CD14-positive monocyte (primary cell): ENCODE results near the gene CADM2. TPM values are rescaled to one million over a fixed set of nuclear protein-coding genes. Genes with fewer than 3 reads are reported as not detected.

Experiments
- DNase-seq, 3 donors: peaks; one replicate each; pipeline ENCODE4 v3.0.0-alpha.2; 2011 to 2022
- H2AFZ ChIP-seq: 2 replicates; pipeline ENCODE4 v1.6.0; 2012; ENCODE audit warnings: mild to moderate bottlenecking, low read depth, low read length, inconsistent platforms; ENCODE audit not compliant: insufficient read depth, poor library complexity, severe bottlenecking
- H3K27ac ChIP-seq, 2 donors: 1 replicate in 1 of 2; 2 replicates in 1 of 2; pipeline ENCODE4 v1.5.1; 2012 to 2013; ENCODE audit warnings: low read length in 2 of 2, control low read depth in 1 of 2, inconsistent platforms in 1 of 2, low read depth in 1 of 2, mild to moderate bottlenecking in 1 of 2
- H3K27me3 ChIP-seq, 2 donors: one replicate each; pipeline versions ENCODE4 v1.6.0 to v1.6.1; 2011 to 2013; ENCODE audit warnings: low read length in 2 of 2; ENCODE audit not compliant: control insufficient read depth in 2 of 2, insufficient read depth in 2 of 2
- H3K36me3 ChIP-seq, 2 donors: replicated peaks in 1 of 2; 1 replicate in 1 of 2; 2 replicates in 1 of 2; pipeline versions ENCODE4 v1.5.1 to v1.6.1; 2012 to 2013; ENCODE audit warnings: low read length in 2 of 2, control low read depth in 1 of 2, inconsistent platforms in 1 of 2, mild to moderate bottlenecking in 1 of 2; ENCODE audit not compliant: insufficient read depth in 2 of 2, control insufficient read depth in 1 of 2
- H3K4me1 ChIP-seq, 2 donors: 1 replicate in 1 of 2; 2 replicates in 1 of 2; pipeline versions ENCODE4 v1.5.1 to v1.6.1; 2012 to 2013; ENCODE audit warnings: low read length in 2 of 2, control low read depth in 1 of 2, inconsistent platforms in 1 of 2, mild to moderate bottlenecking in 1 of 2, moderate library complexity in 1 of 2; ENCODE audit not compliant: insufficient read depth in 2 of 2, control insufficient read depth in 1 of 2
- H3K4me2 ChIP-seq: replicated peaks from 2 replicates; pipeline ENCODE3; 2012; ENCODE audit warnings: low read length, moderate library complexity, mild to moderate bottlenecking; ENCODE audit not compliant: poor library complexity, severe bottlenecking; ENCODE audit errors: extremely low read depth
- H3K4me3 ChIP-seq, 3 experiments: fragments of 200-600 bp in 1 of 3; sonication (generic) in 1 of 3; replicated peaks in 1 of 3; 1 replicate in 2 of 3; 2 replicates in 1 of 3; pipeline ENCODE4 v1.5.1; 2011 to 2013; ENCODE audit warnings: low read length in 3 of 3, mild to moderate bottlenecking in 3 of 3, control low read depth in 2 of 3, low read depth in 2 of 3, inconsistent platforms in 1 of 3, moderate library complexity in 1 of 3
- H3K79me2 ChIP-seq: 2 replicates; pipeline ENCODE4 v1.6.0; 2012; ENCODE audit warnings: mild to moderate bottlenecking, control low read depth, inconsistent platforms, low read length, moderate library complexity; ENCODE audit not compliant: insufficient read depth
- H3K9ac ChIP-seq: 2 replicates; pipeline ENCODE4 v1.6.0; 2017; ENCODE audit warnings: low read length, mild to moderate bottlenecking; ENCODE audit not compliant: insufficient read depth, poor library complexity, severe bottlenecking
- H3K9me3 ChIP-seq, 2 donors: replicated peaks in 1 of 2; 1 replicate in 1 of 2; 2 replicates in 1 of 2; pipeline versions ENCODE4 v1.5.1 to v1.6.1; 2012 to 2013; ENCODE audit warnings: low read length in 2 of 2, control low read depth in 1 of 2; ENCODE audit not compliant: control insufficient read depth in 1 of 2, insufficient read depth in 1 of 2
- H4K20me1 ChIP-seq: 2 replicates; pipeline ENCODE4 v1.6.0; 2012; ENCODE audit warnings: mild to moderate bottlenecking, low read length, control low read depth, moderate library complexity; ENCODE audit not compliant: insufficient read depth
- H3K27ac Mint-ChIP-seq, 7 donors: one replicate each; pipeline ENCODE4 v1.8.0; 2020; ENCODE audit warnings: mild to moderate bottlenecking in 7 of 7, mixed read lengths in 7 of 7, moderate library complexity in 6 of 7, inconsistent platforms in 2 of 7
- H3K27me3 Mint-ChIP-seq, 3 donors: one replicate each; pipeline ENCODE4 v1.8.0; 2021 to 2022; ENCODE audit warnings: low read depth in 3 of 3, mild to moderate bottlenecking in 3 of 3, mixed read lengths in 3 of 3, moderate library complexity in 3 of 3, inconsistent platforms in 1 of 3
- H3K36me3 Mint-ChIP-seq, 2 donors: one replicate each; pipeline ENCODE4 v1.8.0; 2020; ENCODE audit warnings: mixed read lengths in 2 of 2, inconsistent platforms in 1 of 2, mild to moderate bottlenecking in 1 of 2
- H3K4me1 Mint-ChIP-seq: one replicate; pipeline ENCODE4 v1.8.0; 2020; ENCODE audit warnings: mild to moderate bottlenecking, mixed read lengths
- H3K4me3 Mint-ChIP-seq, 2 donors: one replicate each; pipeline ENCODE4 v1.8.0; 2020; ENCODE audit warnings: mild to moderate bottlenecking in 2 of 2, mixed read lengths in 2 of 2, moderate library complexity in 1 of 2
- H3K9me3 Mint-ChIP-seq, 7 donors: one replicate each; pipeline ENCODE4 v1.8.0; 2020 to 2022; ENCODE audit warnings: mixed read lengths in 7 of 7, mild to moderate bottlenecking in 6 of 7, moderate library complexity in 6 of 7, inconsistent platforms in 2 of 7
- WGBS: methylation state at CpG from one replicate; pipeline ENCODE4 v1.1.5; 2013; ENCODE audit warnings: missing lambda C conversion rate; ENCODE audit not compliant: insufficient coverage; 5-methylcytosine and 5-hydroxymethylcytosine counted together
- intact Hi-C, 2 donors: fragments of 100-400 bp; cut with micrococcal nuclease; formaldehyde crosslinking; loops; one replicate each; pipeline versions ENCODE4 v1.15.0 to v1.15.1; 2023
- polyA plus RNA-seq, 3 donors: library from polyadenylated mRNA; depleted of rRNA in 1 of 3; unstranded in 2 of 3; stranded (reverse) in 1 of 3; fragments of 300-500 nt in 2 of 3; fragments of >200 nt in 1 of 3; fragmentation: Illumina TruSeq in 2 of 3; gene quantifications; 1 replicate in 2 of 3; 2 replicates in 1 of 3; pipeline ENCODE4 v1.2.3, GENCODE V29; 2012 to 2021
- TF ChIP-seq, protein P1 (sequence below): fragments of 200-600 bp; IDR thresholded peaks from one replicate; pipeline ENCODE4 v1.8.0; 2022; ENCODE audit warnings: antibody characterized with exemption, mild to moderate bottlenecking

The CADM2 gene
- polyA plus RNA-seq, 3 donors: not detected

- Histone ChIP-seq H4K20me1 (no peaks in the 10 kb centered on the region), H3K4me2 (no peak overlapping the region), H2AFZ (no peak overlapping the region), H3K27ac (no peak overlapping the region), H3K79me2 (no peaks in the 10 kb centered on the region), H3K36me3 (no peaks in the 10 kb centered on the region), H3K27me3 (no peaks in the 10 kb centered on the region), H3K4me1 (no peaks in the 10 kb centered on the region), H3K9ac (no peak overlapping the region), H3K9me3 (peaks cover 0 to 6% of the 10 kb centered on the region in 2 donors), H3K4me3 (no peak overlapping the region)
- H3K27ac Mint-ChIP-seq: no peak overlapping the region
- H3K4me3 Mint-ChIP-seq: no peak overlapping the region
- TF ChIP-seq, protein P1, sequence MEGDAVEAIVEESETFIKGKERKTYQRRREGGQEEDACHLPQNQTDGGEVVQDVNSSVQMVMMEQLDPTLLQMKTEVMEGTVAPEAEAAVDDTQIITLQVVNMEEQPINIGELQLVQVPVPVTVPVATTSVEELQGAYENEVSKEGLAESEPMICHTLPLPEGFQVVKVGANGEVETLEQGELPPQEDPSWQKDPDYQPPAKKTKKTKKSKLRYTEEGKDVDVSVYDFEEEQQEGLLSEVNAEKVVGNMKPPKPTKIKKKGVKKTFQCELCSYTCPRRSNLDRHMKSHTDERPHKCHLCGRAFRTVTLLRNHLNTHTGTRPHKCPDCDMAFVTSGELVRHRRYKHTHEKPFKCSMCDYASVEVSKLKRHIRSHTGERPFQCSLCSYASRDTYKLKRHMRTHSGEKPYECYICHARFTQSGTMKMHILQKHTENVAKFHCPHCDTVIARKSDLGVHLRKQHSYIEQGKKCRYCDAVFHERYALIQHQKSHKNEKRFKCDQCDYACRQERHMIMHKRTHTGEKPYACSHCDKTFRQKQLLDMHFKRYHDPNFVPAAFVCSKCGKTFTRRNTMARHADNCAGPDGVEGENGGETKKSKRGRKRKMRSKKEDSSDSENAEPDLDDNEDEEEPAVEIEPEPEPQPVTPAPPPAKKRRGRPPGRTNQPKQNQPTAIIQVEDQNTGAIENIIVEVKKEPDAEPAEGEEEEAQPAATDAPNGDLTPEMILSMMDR: no peak
- intact Hi-C loops: no loop called here
- no peaks in the 10 kb centered on the region for H3K27me3 Mint-ChIP-seq
- no CpG with 5 or more reads among the region's 6 CpGs for WGBS
- DNase-seq: no peak
- H3K4me1 Mint-ChIP-seq: no peaks in the 10 kb centered on the region
- H3K9me3 Mint-ChIP-seq: peaks cover 2 to 13% (median 5%) of the 10 kb centered on the region in 7 donors
- no peaks in the 10 kb centered on the region for H3K36me3 Mint-ChIP-seq
These were observed 1087.8 kb downstream of the CADM2 start for GRCh38 chr3:86046436-86047136.

GRCh38 chr3:86047161-86047560 lies 1088.4 kb downstream of the CADM2 start:
- Histone ChIP-seq H4K20me1 (no peaks in the 10 kb centered on the region), H3K4me2 (no peak overlapping the region), H3K27ac (no peak overlapping the region), H3K4me1 (no peaks in the 10 kb centered on the region), H3K9me3 (peaks cover 0 to 6% of the 10 kb centered on the region in 2 donors), H3K79me2 (no peaks in the 10 kb centered on the region), H2AFZ (no peak overlapping the region), H3K27me3 (no peaks in the 10 kb centered on the region), H3K4me3 (no peak overlapping the region), H3K36me3 (no peaks in the 10 kb centered on the region), H3K9ac (no peak overlapping the region)
- H3K27me3 Mint-ChIP-seq: no peaks in the 10 kb centered on the region
- H3K9me3 Mint-ChIP-seq: peaks cover 0 to 12% (median 3%) of the 10 kb centered on the region in 7 donors
- intact Hi-C loops: no loop called here
- no CpG with 5 or more reads among the region's 1 CpG for WGBS
- H3K4me1 Mint-ChIP-seq: no peaks in the 10 kb centered on the region
- no peak overlapping the region for H3K4me3 Mint-ChIP-seq
- no peak overlapping the region for H3K27ac Mint-ChIP-seq
- no peak for DNase-seq
- H3K36me3 Mint-ChIP-seq: no peaks in the 10 kb centered on the region
- TF ChIP-seq, protein P1: no peak
